Neural progenitor cell (in vitro differentiated cells): ENCODE measurements around the gene KDM4B.

Source experiments
- CTCF ChIP-seq: fragments of 200-600 bp; sonication (generic); IDR thresholded peaks from 2 replicates; pipeline ENCODE4 v1.5.1; 2017; ENCODE audit warnings: antibody characterized with exemption, mild to moderate bottlenecking
- EZH2 ChIP-seq: fragments of 200-600 bp; sonication (generic); IDR thresholded peaks from 2 replicates; pipeline ENCODE4 v1.6.1; 2017; ENCODE audit warnings: antibody characterized with exemption, mild to moderate bottlenecking, moderate library complexity
- EZH2phosphoT487 ChIP-seq: fragments of 200-600 bp; sonication (generic); IDR thresholded peaks from 2 replicates; pipeline ENCODE4 v1.6.1; 2017; ENCODE audit warnings: antibody characterized with exemption

GRCh38 chr19:5109560-5109959 lies 140.6 kb downstream of the KDM4B start:
- peak; percentile 40 for TF ChIP-seq CTCF
- TF ChIP-seq EZH2 = no peak
- no peak for TF ChIP-seq EZH2phosphoT487
